HG02678 (cell line): ENCODE measurements around the gene FSIP1.

Experiments used
- ATAC-seq: cut with Tn5 transposase; IDR thresholded peaks from one replicate; pipeline ENCODE4 v1.9.1; 2021; ENCODE audit warnings: mild to moderate bottlenecking, moderate library complexity; ENCODE audit not compliant: unreplicated experiment

The FSIP1 gene

GRCh38 chr15:39721893-39722292 is 60.7 kb downstream of the FSIP1 start:
- ATAC-seq, result no peak

GRCh38 chr15:39720621-39721611 is 61.7 kb downstream of the FSIP1 start:
- ATAC-seq, result no peak

GRCh38 chr15:39720081-39720480 is 62.6 kb downstream of the FSIP1 start:
- ATAC-seq, result no peak

GRCh38 chr15:39719109-39719508 is 63.5 kb downstream of the FSIP1 start:
- ATAC-seq, result no peak

DNA sequence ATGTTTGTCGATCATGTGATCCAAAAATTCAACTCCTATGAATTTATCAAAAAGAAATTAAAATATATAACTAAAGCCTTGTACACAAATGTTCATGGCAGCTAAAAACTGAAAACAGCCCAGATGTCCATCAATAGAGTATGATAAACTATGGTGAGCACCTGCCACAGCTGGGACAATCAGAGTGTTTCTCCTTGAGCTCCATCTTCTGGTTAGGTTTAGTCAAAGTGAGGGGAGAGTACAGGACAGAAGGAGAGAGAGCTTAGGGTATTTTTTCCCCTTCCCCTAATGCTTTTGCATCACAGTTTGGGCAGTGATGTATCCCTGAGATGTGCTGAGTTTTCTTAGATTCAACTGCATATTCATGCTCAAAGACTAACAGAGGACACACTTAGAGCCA is 65.5 kb downstream of the FSIP1 start:
- no peak for ATAC-seq

DNA sequence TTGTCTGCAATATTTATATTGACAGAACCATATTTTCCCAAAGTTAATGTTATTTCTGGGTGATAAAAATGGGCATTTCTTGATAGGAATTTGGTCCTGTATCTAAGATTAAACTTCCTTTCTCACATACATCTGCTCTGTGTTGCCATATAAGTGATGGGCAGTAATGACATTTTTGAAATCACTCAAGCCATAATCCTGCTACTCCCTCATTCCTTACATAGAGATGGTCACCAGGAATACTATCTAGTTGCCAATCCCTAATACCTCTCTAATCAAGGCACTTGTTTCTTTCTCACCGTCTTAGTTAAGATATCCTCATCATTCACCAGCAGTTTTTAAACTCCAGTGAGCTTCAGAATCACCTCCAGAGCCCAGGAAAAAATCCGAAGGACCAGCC is 68.4 kb downstream of the FSIP1 start:
- ATAC-seq, result no peak

GRCh38 chr15:39713846-39714245 is 68.8 kb downstream of the FSIP1 start:
- no peak for ATAC-seq

- ATAC-seq, result no peak
Observed at GRCh38 chr15:39710681-39711080, 72.0 kb downstream of the FSIP1 start.

DNA sequence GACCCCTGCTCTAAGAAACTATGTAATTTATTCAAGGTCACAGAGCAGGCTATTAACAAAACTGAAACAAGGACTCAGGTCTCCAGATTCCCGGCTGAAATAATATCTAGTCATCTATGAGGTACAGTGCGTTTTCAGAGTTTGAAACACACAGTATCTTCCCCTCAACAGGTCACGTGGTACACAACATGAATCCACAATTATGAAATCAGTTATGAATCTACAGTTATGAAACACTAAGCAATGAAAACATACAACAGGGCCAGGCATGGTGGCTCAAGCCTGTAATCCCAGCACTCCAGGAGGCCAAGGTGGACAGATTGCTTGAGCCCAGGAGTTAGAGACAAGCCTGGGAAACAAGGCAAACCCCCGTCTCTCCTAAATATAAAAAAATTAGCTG is 72.7 kb downstream of the FSIP1 start:
- no peak for ATAC-seq

DNA sequence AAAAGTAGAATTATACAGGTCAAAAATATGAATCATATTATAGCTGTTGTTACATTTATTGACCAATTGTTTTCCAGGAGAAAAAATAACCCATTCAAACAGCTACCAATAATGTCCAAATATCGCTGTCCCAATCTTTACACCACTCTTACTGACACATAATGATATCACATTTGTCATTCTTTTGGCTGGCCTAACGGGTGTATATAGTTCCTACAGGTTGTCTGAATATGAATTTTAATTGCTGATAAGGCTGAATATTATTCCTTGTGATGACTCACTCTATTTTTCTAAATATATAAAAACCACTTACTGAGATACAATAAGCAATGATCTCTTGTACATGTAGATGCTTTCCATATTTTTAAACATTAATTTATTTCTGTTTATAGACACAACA is 76.4 kb downstream of the FSIP1 start:
- ATAC-seq, result no peak

DNA sequence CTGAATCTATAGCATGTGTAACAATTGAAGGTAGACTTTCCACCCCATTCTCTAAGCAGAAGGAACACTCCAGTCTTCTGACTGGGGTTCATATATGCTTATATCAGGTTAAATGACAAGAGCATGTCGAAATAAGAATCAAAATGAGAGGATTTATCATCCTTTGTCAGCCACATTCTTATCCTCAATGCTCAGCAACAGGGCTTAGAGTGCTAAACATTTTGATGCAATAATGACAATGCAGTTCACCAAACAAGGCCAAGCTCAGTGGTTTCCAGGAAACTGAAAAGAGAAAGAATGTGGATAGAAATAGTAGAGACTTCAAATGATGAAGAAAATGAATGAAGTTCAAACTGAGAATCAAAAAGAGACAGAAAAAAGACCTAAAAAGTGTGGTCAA is 78.0 kb downstream of the FSIP1 start:
- no peak for ATAC-seq

DNA sequence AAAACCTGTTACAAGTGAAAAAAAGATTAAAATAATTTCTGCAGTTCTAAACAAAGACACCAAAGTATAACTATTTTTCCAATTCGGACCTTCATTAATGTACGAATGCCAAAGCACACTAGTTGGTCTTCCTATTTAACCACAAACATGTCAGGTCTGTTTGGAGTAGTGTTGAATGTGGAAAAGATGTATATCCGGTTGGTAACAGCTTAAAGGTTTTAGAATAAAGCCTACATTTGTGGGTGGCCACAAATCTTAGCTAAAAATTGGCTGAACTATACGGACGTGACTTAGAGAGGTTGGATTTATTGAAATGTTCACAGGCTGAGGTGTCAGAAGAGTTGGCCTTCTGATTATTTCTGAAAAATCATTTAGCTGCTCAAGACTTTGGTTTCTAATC is 78.4 kb downstream of the FSIP1 start:
- no peak for ATAC-seq

DNA sequence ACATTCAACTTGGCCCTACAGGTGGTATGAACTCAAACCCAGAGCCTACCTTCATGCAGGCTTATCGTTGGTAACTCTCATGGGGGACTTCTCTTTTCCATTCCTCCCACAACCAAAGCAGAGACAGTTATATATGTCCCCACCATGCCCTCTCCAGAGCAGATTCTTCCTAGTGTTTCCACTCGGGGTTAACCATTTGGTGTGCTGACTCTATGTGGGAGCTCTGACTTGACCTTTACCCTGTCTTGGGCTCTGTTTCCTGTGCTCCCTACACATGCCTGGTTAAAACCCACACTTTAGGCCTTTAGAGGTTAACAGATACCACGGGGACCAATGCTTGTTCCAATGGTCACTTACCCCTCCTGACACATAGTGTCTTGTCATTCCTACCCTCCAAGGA is 80.7 kb downstream of the FSIP1 start:
- ATAC-seq, result no peak

GRCh38 chr15:39700375-39700700 is 82.3 kb downstream of the FSIP1 start:
- no peak for ATAC-seq

DNA sequence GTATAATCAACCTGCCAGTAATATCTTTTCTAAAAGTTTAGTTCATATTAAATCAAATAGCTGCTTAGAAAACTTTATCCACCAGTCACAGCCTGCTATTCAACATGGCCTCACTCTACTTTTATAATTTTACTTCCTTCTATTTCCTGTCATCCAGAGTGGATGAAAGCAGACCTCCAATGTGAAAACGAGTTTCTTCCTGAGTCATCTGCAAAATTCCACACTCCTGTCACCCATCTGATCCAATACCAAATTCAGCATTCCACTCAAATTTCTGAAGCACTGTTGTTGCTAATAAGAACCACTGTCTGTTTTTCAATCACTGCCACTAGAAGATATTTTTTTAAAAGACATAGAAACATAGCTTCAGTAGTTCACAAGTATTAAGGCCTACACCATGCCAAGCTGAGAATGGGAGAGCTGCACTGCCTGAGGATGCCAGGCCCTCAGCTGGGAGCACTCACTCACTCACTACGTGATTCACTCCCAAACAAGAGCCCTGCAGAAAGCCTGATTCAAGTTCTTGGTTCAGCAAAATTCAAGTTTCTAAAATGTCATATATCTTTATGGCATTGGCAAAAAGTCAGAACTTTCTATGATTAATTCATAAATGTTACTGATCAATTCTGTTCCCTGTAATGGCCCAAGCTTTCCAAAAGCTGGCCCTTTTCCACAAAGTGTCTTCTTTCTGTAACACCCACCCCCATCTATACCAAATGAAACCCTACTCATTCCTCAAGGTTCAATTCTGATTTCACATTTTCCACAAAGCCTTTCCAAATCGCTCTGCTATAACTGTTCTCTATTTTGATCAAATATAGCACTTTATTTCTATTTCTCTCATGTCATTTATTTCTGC is 82.9 kb downstream of the FSIP1 start:
- ATAC-seq, result no peak

DNA sequence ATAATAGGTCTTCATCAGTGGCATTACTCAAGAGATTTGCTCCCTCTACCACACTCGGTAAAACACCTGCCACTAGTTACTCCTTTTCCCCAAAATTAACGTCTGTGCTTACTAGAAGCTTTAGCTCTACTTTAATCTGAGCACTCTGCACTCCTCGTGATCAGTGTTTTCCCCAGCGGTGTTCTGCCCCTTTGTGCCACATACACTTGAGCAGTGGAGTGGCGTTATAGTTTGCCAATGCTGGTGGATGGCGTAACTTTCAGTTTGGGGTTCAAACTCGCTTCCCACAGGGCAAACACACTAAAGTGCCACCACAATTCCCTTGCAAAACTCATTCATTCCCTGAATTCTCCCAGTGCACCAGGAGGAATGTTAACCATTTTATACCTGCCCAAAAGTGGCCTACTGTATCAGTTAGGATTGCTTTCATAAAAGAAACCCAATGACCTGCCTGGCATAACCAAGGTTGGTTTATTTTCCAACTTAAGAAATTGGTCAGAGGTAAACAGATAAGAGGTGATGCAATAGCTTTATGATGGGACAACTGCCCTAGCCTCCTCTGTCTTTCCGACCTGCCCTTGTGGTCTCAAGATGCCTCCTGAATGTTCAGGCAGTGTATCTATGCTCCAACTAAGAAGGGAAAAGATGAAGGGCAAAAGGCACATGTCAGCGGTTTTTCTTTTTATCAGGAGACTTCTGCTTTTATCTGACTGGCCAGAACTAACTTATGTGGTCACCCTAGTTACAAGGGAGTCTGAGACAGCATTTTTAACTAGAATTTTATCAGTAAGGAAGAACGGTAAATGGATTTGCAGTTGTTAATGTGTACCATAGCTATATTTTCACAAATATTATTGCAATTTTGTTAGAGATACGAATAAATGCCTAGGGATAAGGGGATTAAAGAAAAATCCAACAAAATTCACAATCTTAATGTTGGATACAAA is 83.9 kb downstream of the FSIP1 start:
- no peak for ATAC-seq

DNA sequence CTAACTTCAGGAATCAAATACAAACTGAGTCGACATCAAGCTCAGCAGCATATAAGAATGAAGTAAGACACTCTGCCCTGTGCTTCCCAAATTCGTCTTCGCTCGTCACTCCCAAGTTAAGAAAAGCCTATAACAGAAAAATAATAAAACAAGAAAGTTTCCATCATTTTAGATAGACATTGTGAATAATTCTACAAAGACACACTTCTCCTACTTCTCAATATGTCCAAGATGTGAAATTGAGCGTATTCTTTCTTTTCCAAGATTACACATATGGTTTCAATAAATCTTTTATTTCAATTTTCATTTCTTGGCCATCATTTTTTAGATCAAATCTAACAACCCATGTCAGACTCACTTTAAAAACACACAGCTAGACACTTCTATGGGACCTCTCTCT is 85.1 kb downstream of the FSIP1 start:
- ATAC-seq, result no peak

GRCh38 chr15:39695793-39696192 is 86.8 kb downstream of the FSIP1 start:
- no peak for ATAC-seq

GRCh38 chr15:39692356-39693327 is 90.0 kb downstream of the FSIP1 start:
- no peak for ATAC-seq
